ENCODE data around the gene GPATCH4. TPM values are rescaled to one million over a fixed set of nuclear protein-coding genes. Genes with fewer than 3 reads are reported as not detected.

The GPATCH4 gene
- total and polyA plus RNA-seq, 2 donors (not counting 1 experiment from before 2014, with no cell fraction given): 12.2 to 23.6 TPM

- no peaks in the 10 kb centered on the region for H3K9me3 ChIP-seq (ENCODE audit: control insufficient read depth, insufficient read depth, low read depth, low read length)
- no peaks in the 10 kb centered on the region for H3K79me2 ChIP-seq (ENCODE audit: control insufficient read depth, insufficient read depth, low read length)
- peaks cover 37% of the 10 kb centered on the region for H3K27me3 ChIP-seq (ENCODE audit: control insufficient read depth, insufficient read depth, low read length)
- no peaks in the 10 kb centered on the region for H3K4me1 ChIP-seq (ENCODE audit: control insufficient read depth, extremely low read depth, insufficient read depth, low read length)
- H3K4me3 ChIP-seq (replicated peaks in 1 of 4; ENCODE audit: control extremely low read depth in 1 of 4, insufficient read depth in 1 of 4, low read depth in 3 of 4, low read length in 4 of 4): no peak overlapping the region
- no peak overlapping the region for H3K4me2 ChIP-seq (ENCODE audit: extremely low read depth, insufficient read depth, low read length)
- TF ChIP-seq EZH2 (IDR thresholded peaks at IDR 0.05; ENCODE audit: low read length, missing control alignments): no peak
- TF ChIP-seq, protein P1, sequence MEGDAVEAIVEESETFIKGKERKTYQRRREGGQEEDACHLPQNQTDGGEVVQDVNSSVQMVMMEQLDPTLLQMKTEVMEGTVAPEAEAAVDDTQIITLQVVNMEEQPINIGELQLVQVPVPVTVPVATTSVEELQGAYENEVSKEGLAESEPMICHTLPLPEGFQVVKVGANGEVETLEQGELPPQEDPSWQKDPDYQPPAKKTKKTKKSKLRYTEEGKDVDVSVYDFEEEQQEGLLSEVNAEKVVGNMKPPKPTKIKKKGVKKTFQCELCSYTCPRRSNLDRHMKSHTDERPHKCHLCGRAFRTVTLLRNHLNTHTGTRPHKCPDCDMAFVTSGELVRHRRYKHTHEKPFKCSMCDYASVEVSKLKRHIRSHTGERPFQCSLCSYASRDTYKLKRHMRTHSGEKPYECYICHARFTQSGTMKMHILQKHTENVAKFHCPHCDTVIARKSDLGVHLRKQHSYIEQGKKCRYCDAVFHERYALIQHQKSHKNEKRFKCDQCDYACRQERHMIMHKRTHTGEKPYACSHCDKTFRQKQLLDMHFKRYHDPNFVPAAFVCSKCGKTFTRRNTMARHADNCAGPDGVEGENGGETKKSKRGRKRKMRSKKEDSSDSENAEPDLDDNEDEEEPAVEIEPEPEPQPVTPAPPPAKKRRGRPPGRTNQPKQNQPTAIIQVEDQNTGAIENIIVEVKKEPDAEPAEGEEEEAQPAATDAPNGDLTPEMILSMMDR (conservative IDR thresholded peaks at IDR 0.05 in 1 of 2, IDR thresholded peaks at IDR 0.05 in 1 of 2; ENCODE audit: low read depth in 1 of 2, low read length in 2 of 2): no peak
- no peak overlapping the region for H3K27ac ChIP-seq (ENCODE audit: insufficient read depth, low read length)
- H3K9ac ChIP-seq (ENCODE audit: insufficient read depth, low read length): no peak overlapping the region
- no peak overlapping the region for H2AFZ ChIP-seq (ENCODE audit: low read length)
- DNase-seq (ENCODE audit: low read depth in 2 of 2): no peak
- H3K36me3 ChIP-seq (ENCODE audit: control insufficient read depth, insufficient read depth, low read length): no peaks in the 10 kb centered on the region
- peaks cover 2% of the 10 kb centered on the region for H4K20me1 ChIP-seq (ENCODE audit: control insufficient read depth, extremely low read depth, insufficient read depth, low read length)
These were observed 28.7 kb upstream of the GPATCH4 start for GRCh38 chr1:156629823-156630449.

DNA sequence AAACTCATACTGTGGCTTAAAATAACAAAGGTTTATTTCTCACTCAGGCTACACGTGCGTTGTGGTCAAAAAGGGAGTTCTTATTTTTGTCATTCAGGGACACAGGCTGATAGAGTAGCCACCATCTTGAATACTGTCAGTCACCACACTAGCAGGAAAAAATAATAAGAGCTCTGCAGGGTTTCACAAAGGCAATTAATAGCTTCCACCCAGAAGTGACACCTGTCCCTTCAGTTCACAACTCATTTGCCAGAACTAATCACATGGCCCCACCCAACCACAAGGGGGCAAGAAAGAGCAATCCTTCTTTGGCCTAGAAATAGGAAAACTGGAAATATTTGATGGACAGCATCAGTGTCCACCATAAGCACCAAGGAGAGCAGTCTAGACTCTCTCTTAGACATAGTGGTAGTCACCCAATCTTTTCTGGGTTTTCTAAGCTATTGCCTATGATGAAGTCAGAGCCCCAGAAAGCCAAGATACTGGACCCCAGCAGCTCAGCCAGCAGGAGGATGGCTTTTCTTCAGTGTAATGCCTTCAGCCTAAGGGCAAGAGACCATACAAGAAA, 26.1 kb upstream of the GPATCH4 start:
- no peak overlapping the region for H2AFZ ChIP-seq (ENCODE audit: low read length)
- no peaks in the 10 kb centered on the region for H3K79me2 ChIP-seq (ENCODE audit: control insufficient read depth, insufficient read depth, low read length)
- H3K27me3 ChIP-seq (ENCODE audit: control insufficient read depth, insufficient read depth, low read length): peaks cover 43% of the 10 kb centered on the region
- no peak overlapping the region for H3K4me2 ChIP-seq (ENCODE audit: extremely low read depth, insufficient read depth, low read length)
- no peak overlapping the region for H3K27ac ChIP-seq (ENCODE audit: insufficient read depth, low read length)
- no peak overlapping the region for H3K9ac ChIP-seq (ENCODE audit: insufficient read depth, low read length)
- no peaks in the 10 kb centered on the region for H3K4me1 ChIP-seq (ENCODE audit: control insufficient read depth, extremely low read depth, insufficient read depth, low read length)
- H3K4me3 ChIP-seq (replicated peaks in 1 of 4; ENCODE audit: control extremely low read depth in 1 of 4, insufficient read depth in 1 of 4, low read depth in 3 of 4, low read length in 4 of 4): no peak overlapping the region
- peaks cover 2% of the 10 kb centered on the region for H4K20me1 ChIP-seq (ENCODE audit: control insufficient read depth, extremely low read depth, insufficient read depth, low read length)
- no peaks in the 10 kb centered on the region for H3K36me3 ChIP-seq (ENCODE audit: control insufficient read depth, insufficient read depth, low read length)
- no peaks in the 10 kb centered on the region for H3K9me3 ChIP-seq (ENCODE audit: control insufficient read depth, insufficient read depth, low read depth, low read length)
- DNase-seq (ENCODE audit: low read depth in 2 of 2): peak; percentile 29 to 37
- TF ChIP-seq, protein P1 (conservative IDR thresholded peaks at IDR 0.05 in 1 of 2, IDR thresholded peaks at IDR 0.05 in 1 of 2; ENCODE audit: low read depth in 1 of 2, low read length in 2 of 2): peak; percentile 60 to 69
- no peak for TF ChIP-seq EZH2 (IDR thresholded peaks at IDR 0.05; ENCODE audit: low read length, missing control alignments)

DNA sequence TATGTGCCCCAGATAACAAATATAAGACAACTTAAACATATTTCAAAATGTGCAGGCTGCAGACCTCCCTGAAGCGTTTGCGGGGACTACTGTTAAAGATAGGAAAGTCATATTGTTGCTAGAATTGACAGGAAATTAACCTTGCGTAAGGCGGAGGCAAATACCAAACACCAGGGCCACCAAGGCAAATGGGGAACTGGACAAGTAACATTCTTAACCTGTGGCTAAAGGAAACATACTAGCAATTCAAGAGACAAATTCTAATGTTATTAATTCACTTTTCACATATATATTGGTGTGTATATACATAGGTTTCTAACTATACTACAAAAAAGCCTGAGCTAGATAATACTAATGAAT, 24.8 kb upstream of the GPATCH4 start:
- Histone ChIP-seq H3K9ac (ENCODE audit: insufficient read depth, low read length) (no peak overlapping the region), H4K20me1 (ENCODE audit: control insufficient read depth, extremely low read depth, insufficient read depth, low read length) (no peaks in the 10 kb centered on the region), H3K27ac (ENCODE audit: insufficient read depth, low read length) (no peak overlapping the region), H3K4me3 (replicated peaks in 1 of 4; ENCODE audit: control extremely low read depth in 1 of 4, insufficient read depth in 1 of 4, low read depth in 3 of 4, low read length in 4 of 4) (no peak overlapping the region), H3K4me2 (ENCODE audit: extremely low read depth, insufficient read depth, low read length) (no peak overlapping the region), H3K79me2 (ENCODE audit: control insufficient read depth, insufficient read depth, low read length) (no peaks in the 10 kb centered on the region), H3K9me3 (ENCODE audit: control insufficient read depth, insufficient read depth, low read depth, low read length) (no peaks in the 10 kb centered on the region), H3K4me1 (ENCODE audit: control insufficient read depth, extremely low read depth, insufficient read depth, low read length) (no peaks in the 10 kb centered on the region), H3K27me3 (ENCODE audit: control insufficient read depth, insufficient read depth, low read length) (peaks cover 47% of the 10 kb centered on the region), H3K36me3 (ENCODE audit: control insufficient read depth, insufficient read depth, low read length) (no peaks in the 10 kb centered on the region), H2AFZ (ENCODE audit: low read length) (no peak overlapping the region)
- no peak for TF ChIP-seq EZH2 (IDR thresholded peaks at IDR 0.05; ENCODE audit: low read length, missing control alignments)
- TF ChIP-seq, protein P1 (conservative IDR thresholded peaks at IDR 0.05 in 1 of 2, IDR thresholded peaks at IDR 0.05 in 1 of 2; ENCODE audit: low read depth in 1 of 2, low read length in 2 of 2): no peak
- no peak for DNase-seq (ENCODE audit: low read depth in 2 of 2)
